CD8-positive, alpha-beta memory T cell (primary cell): ENCODE results near the gene TIPRL. TPM values are rescaled to one million over a fixed set of nuclear protein-coding genes. Genes with fewer than 3 reads are reported as not detected.
"Not testable (repeated sequence)": the region's sequence is repeated elsewhere in the genome, so short reads cannot be mapped to it uniquely, and the experiment has no call there.

Source experiments
- CTCF ChIA-PET: fragments of 350-600 bp; sonication (Branson Sonifier 250); formaldehyde crosslinking; loops from one replicate; lab custom pipeline; 2021; ENCODE audit warnings: antibody characterized with exemption; lab: Charles Lee
- POLR2A ChIA-PET: fragments of 350-600 bp; sonication (Branson Sonifier 250); formaldehyde crosslinking; loops from one replicate; lab custom pipeline; 2021; ENCODE audit warnings: antibody characterized with exemption; lab: Charles Lee
- DNase-seq, 5 donors: peaks; one replicate each; pipeline versions ENCODE4 v3.0.0 to v3.0.0-alpha.2; 2020 to 2022; ENCODE audit warnings: mixed read lengths in 1 of 5
- H3K27ac ChIP-seq: one replicate; pipeline ENCODE4 v1.7.0; 2013; ENCODE audit warnings: low read depth, mild to moderate bottlenecking, low read length, moderate library complexity
- H3K27me3 ChIP-seq: 2 replicates; pipeline ENCODE4 v1.7.0; 2013; ENCODE audit warnings: low read length, mild to moderate bottlenecking; ENCODE audit not compliant: insufficient read depth, poor library complexity, severe bottlenecking
- H3K36me3 ChIP-seq: 2 replicates; pipeline ENCODE4 v1.7.0; 2013; ENCODE audit warnings: mild to moderate bottlenecking, low read length, moderate library complexity; ENCODE audit not compliant: insufficient read depth
- H3K4me1 ChIP-seq: 2 replicates; pipeline ENCODE4 v1.7.0; 2013; ENCODE audit warnings: mild to moderate bottlenecking, low read length, moderate library complexity; ENCODE audit not compliant: insufficient read depth
- H3K4me3 ChIP-seq: 2 replicates; pipeline ENCODE4 v1.7.0; 2013; ENCODE audit warnings: mild to moderate bottlenecking, low read length
- H3K9me3 ChIP-seq: 2 replicates; pipeline ENCODE4 v1.7.0; 2013; ENCODE audit warnings: mild to moderate bottlenecking, low read length
- H3K27ac Mint-ChIP-seq, 8 donors: one replicate each; pipeline ENCODE4 v1.8.0; 2020 to 2021; ENCODE audit warnings: mixed read lengths in 8 of 8, mild to moderate bottlenecking in 6 of 8, inconsistent platforms in 3 of 8, moderate library complexity in 3 of 8
- H3K27me3 Mint-ChIP-seq, 2 donors: one replicate each; pipeline ENCODE4 v1.8.0; 2020 to 2021; ENCODE audit warnings: mixed read lengths in 2 of 2, mild to moderate bottlenecking in 1 of 2, moderate library complexity in 1 of 2
- H3K36me3 Mint-ChIP-seq, 3 donors: one replicate each; pipeline ENCODE4 v1.8.0; 2020 to 2021; ENCODE audit warnings: mixed read lengths in 3 of 3, inconsistent platforms in 1 of 3, mild to moderate bottlenecking in 1 of 3
- H3K4me1 Mint-ChIP-seq, 3 donors: one replicate each; pipeline ENCODE4 v1.8.0; 2020 to 2021; ENCODE audit warnings: mixed read lengths in 3 of 3, inconsistent platforms in 1 of 3, mild to moderate bottlenecking in 1 of 3
- H3K4me3 Mint-ChIP-seq, 7 donors: one replicate each; pipeline ENCODE4 v1.8.0; 2020 to 2021; ENCODE audit warnings: mixed read lengths in 7 of 7, mild to moderate bottlenecking in 6 of 7, moderate library complexity in 4 of 7, inconsistent platforms in 2 of 7
- H3K9me3 Mint-ChIP-seq, 5 donors: one replicate each; pipeline ENCODE4 v1.8.0; 2020 to 2022; ENCODE audit warnings: mixed read lengths in 5 of 5, mild to moderate bottlenecking in 3 of 5, moderate library complexity in 2 of 5, inconsistent platforms in 1 of 5
- polyA plus RNA-seq: library from polyadenylated mRNA; unstranded; fragments of 300-500 nt; fragmentation: Illumina TruSeq; gene quantifications from one replicate; pipeline ENCODE4 v1.2.3, GENCODE V29; 2021
- total RNA-seq, 2 experiments: library from RNA; stranded (reverse); gene quantifications; one replicate each; pipeline ENCODE4 v1.2.3, GENCODE V29; 2021

The TIPRL gene
- total and polyA plus RNA-seq, 3 experiments from 2014 or later: 38.0 to 46.9 (median 41.5) TPM

- no peaks in the 10 kb centered on the region for H3K9me3 Mint-ChIP-seq
- peaks cover 0 to 9% (median 7%) of the 10 kb centered on the region in 3 donors for H3K4me1 Mint-ChIP-seq
- H3K27me3 ChIP-seq: no peaks in the 10 kb centered on the region
- H3K36me3 Mint-ChIP-seq: no peaks in the 10 kb centered on the region
- no peaks in the 10 kb centered on the region for H3K4me1 ChIP-seq
- no peaks in the 10 kb centered on the region for H3K36me3 ChIP-seq
- H3K4me3 ChIP-seq: no peak overlapping the region
- peaks cover 0 to 4% of the 10 kb centered on the region in 2 donors for H3K27me3 Mint-ChIP-seq
- no peak overlapping the region for H3K27ac Mint-ChIP-seq
- H3K9me3 ChIP-seq: no peaks in the 10 kb centered on the region
- ChIA-PET POLR2A (interaction anchor here (0.6 kb wide), 1 partner anchor 10 kb away, joined by 3 read pairs; the partner anchor contains the start of gene GPR161), CTCF (interaction anchor here (0.8 to 2.1 kb wide), 2 partner anchors 11 to 14 kb away, joined by 3 to 5 read pairs; no protein-coding TSS in a partner anchor)
- H3K4me3 Mint-ChIP-seq: no peak overlapping the region
- DNase-seq: no peak
- no peak overlapping the region for H3K27ac ChIP-seq
Measured at GRCh38 chr1:168146626-168147025, 32.1 kb upstream of the TIPRL start.

GRCh38 chr1:168148916-168149315 is 29.8 kb upstream of the TIPRL start:
- no peak for DNase-seq
- H3K27ac ChIP-seq: no peak overlapping the region
- Mint-ChIP-seq H3K27me3 (peaks cover under 1 to 2% of the 10 kb centered on the region in 2 donors), H3K4me3 (peak overlapping the region in 1 of 7 donors; percentile 28), H3K27ac (no peak overlapping the region), H3K4me1 (peaks cover 0 to 9% (median 7%) of the 10 kb centered on the region in 3 donors), H3K36me3 (peaks cover 0 to under 1% (median 0%) of the 10 kb centered on the region in 3 donors), H3K9me3 (no peaks in the 10 kb centered on the region)
- ChIA-PET POLR2A (no interaction called here), CTCF (no interaction called here)
- no peaks in the 10 kb centered on the region for H3K36me3 ChIP-seq
- no peaks in the 10 kb centered on the region for H3K4me1 ChIP-seq
- H3K27me3 ChIP-seq: no peaks in the 10 kb centered on the region
- H3K4me3 ChIP-seq: no peak overlapping the region
- no peaks in the 10 kb centered on the region for H3K9me3 ChIP-seq

DNA sequence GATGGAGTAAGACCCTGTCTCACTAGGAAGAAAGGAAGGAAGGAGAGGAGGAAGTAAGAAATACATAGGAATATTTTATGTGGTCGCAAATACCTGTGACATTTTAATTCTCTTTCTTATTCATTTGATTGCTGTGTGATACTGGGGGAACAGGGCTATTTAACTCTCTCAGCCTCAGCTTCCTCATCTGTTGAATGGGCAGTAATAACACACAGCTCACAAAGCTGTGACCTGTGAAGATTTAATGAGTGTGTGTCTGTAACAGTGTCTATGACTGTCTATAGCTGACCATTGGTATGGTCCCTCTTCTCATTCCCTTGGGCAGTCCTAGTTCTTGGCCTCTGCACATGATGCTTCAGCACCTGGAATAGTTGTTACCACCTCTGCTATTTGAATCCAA is 28.5 kb upstream of the TIPRL start:
- CTCF ChIA-PET: interaction anchor here (1.4 kb wide), 1 partner anchor 68 kb away, joined by 3 read pairs; no protein-coding TSS in a partner anchor
- H3K27me3 Mint-ChIP-seq: peaks cover 3 to 5% of the 10 kb centered on the region in 2 donors

GRCh38 chr1:168151935-168152334 is 26.8 kb upstream of the TIPRL start:
- Mint-ChIP-seq H3K4me3 (no peak overlapping the region), H3K4me1 (peaks cover 0 to 5% (median 4%) of the 10 kb centered on the region in 3 donors), H3K36me3 (peaks cover 0 to 3% (median 0%) of the 10 kb centered on the region in 3 donors), H3K9me3 (peaks cover 0 to 2% (median 0%) of the 10 kb centered on the region in 5 donors), H3K27ac (peak overlapping the region in 1 of 8 donors; percentile 29), H3K27me3 (peaks cover 5 to 7% of the 10 kb centered on the region in 2 donors)
- POLR2A ChIA-PET: no interaction called here
- Histone ChIP-seq H3K9me3 (no peaks in the 10 kb centered on the region), H3K27me3 (no peaks in the 10 kb centered on the region), H3K36me3 (no peaks in the 10 kb centered on the region), H3K27ac (no peak overlapping the region), H3K4me1 (no peaks in the 10 kb centered on the region), H3K4me3 (no peak overlapping the region)
- CTCF ChIA-PET: no interaction called here
- DNase-seq: no peak

More for the DNA sequence above, 28.5 kb upstream of the TIPRL start:
- peaks cover 0 to 3% (median 0%) of the 10 kb centered on the region in 3 donors for H3K36me3 Mint-ChIP-seq
- no peak overlapping the region for H3K27ac Mint-ChIP-seq
- Histone ChIP-seq H3K36me3 (no peaks in the 10 kb centered on the region), H3K4me3 (no peak overlapping the region), H3K27ac (no peak overlapping the region), H3K9me3 (no peaks in the 10 kb centered on the region), H3K4me1 (no peaks in the 10 kb centered on the region), H3K27me3 (no peaks in the 10 kb centered on the region)
- peaks cover 0 to 9% (median 7%) of the 10 kb centered on the region in 3 donors for H3K4me1 Mint-ChIP-seq
- no peak for DNase-seq
- peaks cover 0 to 2% (median 0%) of the 10 kb centered on the region in 5 donors for H3K9me3 Mint-ChIP-seq
- no peak overlapping the region for H3K4me3 Mint-ChIP-seq
- POLR2A ChIA-PET: no interaction called here

DNA sequence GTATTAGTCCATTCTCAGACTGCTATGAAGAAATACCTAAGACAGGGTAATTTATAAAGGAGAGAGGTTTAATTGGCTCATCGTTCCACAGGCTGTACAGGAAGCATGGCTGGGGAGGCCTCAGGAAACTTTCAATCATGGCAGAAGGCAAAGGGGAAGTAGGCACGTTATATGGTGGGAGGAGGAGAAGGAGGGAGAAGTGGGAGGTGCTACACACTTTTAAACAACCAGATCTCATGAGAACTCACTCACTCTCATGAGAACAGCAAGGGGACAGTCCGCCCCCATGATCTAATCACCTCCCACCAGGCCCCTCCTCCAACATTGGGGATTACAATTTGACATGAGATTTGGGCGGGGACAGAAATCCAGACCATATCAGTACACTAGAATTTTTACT is 24.1 kb upstream of the TIPRL start:
- CTCF ChIA-PET: interaction anchor here (1.4 kb wide), 1 partner anchor 9 kb away, joined by 3 read pairs; no protein-coding TSS in a partner anchor
- peaks cover 19 to 24% (median 22%) of the 10 kb centered on the region in 5 donors for H3K9me3 Mint-ChIP-seq
- H3K4me1 ChIP-seq, H3K27ac Mint-ChIP-seq, H3K4me3 ChIP-seq, H3K9me3 ChIP-seq, H3K27me3 ChIP-seq, H3K4me3 Mint-ChIP-seq, DNase-seq, POLR2A ChIA-PET, H3K36me3 ChIP-seq, H3K27ac ChIP-seq, H3K4me1 Mint-ChIP-seq: not testable (repeated sequence)
- H3K36me3 Mint-ChIP-seq: peaks cover 0 to 21% (median 0%) of the 10 kb centered on the region in 3 donors
- peaks cover 11 to 23% of the 10 kb centered on the region in 2 donors for H3K27me3 Mint-ChIP-seq

DNA sequence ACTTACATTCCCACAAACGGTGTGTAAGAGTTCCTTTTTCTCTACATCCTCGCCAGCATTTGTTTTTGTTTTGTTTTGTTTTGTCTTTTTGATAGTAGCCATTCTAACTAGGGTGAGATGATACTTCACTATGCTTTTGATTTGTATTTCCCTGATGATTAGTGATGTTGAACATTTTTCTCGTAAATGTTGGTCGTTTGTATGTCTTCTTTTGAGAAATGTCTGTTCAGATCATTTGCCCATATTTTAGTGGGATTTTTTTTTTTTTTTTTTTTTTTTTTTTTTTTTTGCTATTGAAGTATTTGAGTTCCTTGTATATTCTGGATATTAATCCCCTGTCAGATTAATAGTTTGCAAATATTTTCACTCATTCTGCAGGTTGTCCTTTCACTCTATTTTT is 22.9 kb upstream of the TIPRL start:
- DNase-seq: no peak
- Histone ChIP-seq H3K36me3 (no peaks in the 10 kb centered on the region), H3K4me3 (no peak overlapping the region), H3K4me1 (no peaks in the 10 kb centered on the region), H3K27ac (no peak overlapping the region), H3K9me3 (no peaks in the 10 kb centered on the region), H3K27me3 (no peaks in the 10 kb centered on the region)
- peaks cover 13 to 28% of the 10 kb centered on the region in 2 donors for H3K27me3 Mint-ChIP-seq
- no peak overlapping the region for H3K27ac Mint-ChIP-seq
- H3K9me3 Mint-ChIP-seq: peaks cover 31 to 36% (median 33%) of the 10 kb centered on the region in 5 donors
- no peaks in the 10 kb centered on the region for H3K4me1 Mint-ChIP-seq
- no peak overlapping the region for H3K4me3 Mint-ChIP-seq
- ChIA-PET CTCF (no interaction called here), POLR2A (no interaction called here)
- peaks cover 0 to 31% (median 0%) of the 10 kb centered on the region in 3 donors for H3K36me3 Mint-ChIP-seq

- Histone ChIP-seq H3K27me3 (no peaks in the 10 kb centered on the region), H3K9me3 (no peaks in the 10 kb centered on the region), H3K4me1 (no peaks in the 10 kb centered on the region), H3K4me3 (no peak overlapping the region), H3K36me3 (no peaks in the 10 kb centered on the region), H3K27ac (no peak overlapping the region)
- H3K27ac Mint-ChIP-seq: no peak overlapping the region
- no peak for DNase-seq
- peaks cover 16 to 40% of the 10 kb centered on the region in 2 donors for H3K27me3 Mint-ChIP-seq
- POLR2A ChIA-PET: no interaction called here
- peaks cover 0 to 31% (median 0%) of the 10 kb centered on the region in 3 donors for H3K36me3 Mint-ChIP-seq
- CTCF ChIA-PET: no interaction called here
- peaks cover 31 to 37% (median 36%) of the 10 kb centered on the region in 5 donors for H3K9me3 Mint-ChIP-seq
- H3K4me3 Mint-ChIP-seq: no peak overlapping the region
- H3K4me1 Mint-ChIP-seq: no peaks in the 10 kb centered on the region
Measured at GRCh38 chr1:168157638-168158037, 21.1 kb upstream of the TIPRL start.

GRCh38 chr1:168159251-168159650 is 19.5 kb upstream of the TIPRL start:
- Mint-ChIP-seq H3K36me3 (peaks cover 0 to 32% (median 0%) of the 10 kb centered on the region in 3 donors), H3K4me1 (no peaks in the 10 kb centered on the region), H3K4me3 (no peak overlapping the region), H3K27me3 (peaks cover 14 to 47% of the 10 kb centered on the region in 2 donors), H3K27ac (no peak overlapping the region), H3K9me3 (peaks cover 31 to 37% (median 36%) of the 10 kb centered on the region in 5 donors)
- H3K9me3 ChIP-seq: no peaks in the 10 kb centered on the region
- H3K27ac ChIP-seq: no peak overlapping the region
- DNase-seq: no peak
- no peak overlapping the region for H3K4me3 ChIP-seq
- no peaks in the 10 kb centered on the region for H3K4me1 ChIP-seq
- no peaks in the 10 kb centered on the region for H3K36me3 ChIP-seq
- CTCF ChIA-PET: interaction anchor here (0.7 to 1.2 kb wide), 2 partner anchors 9 to 14 kb away, joined by 3 read pairs; no protein-coding TSS in a partner anchor
- H3K27me3 ChIP-seq: no peaks in the 10 kb centered on the region
- POLR2A ChIA-PET: no interaction called here
